HEK293 (cell line): Measurements from ENCODE around the gene FSD2.

Experiments used
- CTCF ChIA-PET: fragments of 350-600 bp; formaldehyde crosslinking; extraction: SDS; loops from one replicate; lab custom pipeline; 2021; ENCODE audit warnings: antibody characterized with exemption; lab: Yijun Ruan, JAX
- POLR2A ChIA-PET: fragments of 300-600 bp; formaldehyde crosslinking; extraction: SDS; loops from one replicate; lab custom pipeline; 2020; ENCODE audit warnings: antibody characterized with exemption, inconsistent platforms; lab: Yijun Ruan, JAX
- H3K27ac ChIP-seq: fragments of 200-500 bp; sonication (Bioruptor generic); 2 replicates; pipeline ENCODE4 v1.5.1; 2014; ENCODE audit warnings: low read depth, low read length, control low read depth, inconsistent platforms; ENCODE audit errors: extremely low read depth
- H3K36me3 ChIP-seq, 2 experiments: fragments of 200-500 bp in 1 of 2; sonication (Bioruptor generic) in 1 of 2; 1 replicate in 1 of 2; 2 replicates in 1 of 2; pipeline ENCODE4 v1.5.1; 2014 to 2017; ENCODE audit warnings: inconsistent platforms in 2 of 2, low read length in 2 of 2; ENCODE audit not compliant: control insufficient read depth in 2 of 2, insufficient read depth in 1 of 2
- H3K4me1 ChIP-seq: fragments of 200-500 bp; sonication (Bioruptor generic); 2 replicates; pipeline ENCODE4 v1.5.1; 2014; ENCODE audit warnings: mild to moderate bottlenecking, low read length, inconsistent platforms; ENCODE audit not compliant: control insufficient read depth, insufficient read depth
- H3K4me3 ChIP-seq: 2 replicates; pipeline ENCODE4 v1.5.1; 2011; ENCODE audit warnings: low read depth, mild to moderate bottlenecking, control low read depth, low read length, moderate library complexity
- H3K9me3 ChIP-seq: fragments of 200-500 bp; sonication (Bioruptor generic); 2 replicates; pipeline ENCODE4 v1.5.1; 2014; ENCODE audit warnings: low read depth, low read length, inconsistent platforms; ENCODE audit not compliant: control insufficient read depth, insufficient read depth
- GLI2 ChIP-seq: fragments of 450-650 bp; formaldehyde crosslinking; IDR thresholded peaks from 2 replicates; pipeline ENCODE4; 2017; ENCODE audit warnings: missing biosample characterization, missing genetic modification characterization, low read depth, borderline replicate concordance
- IKZF3 ChIP-seq: fragments of 450-650 bp; IDR thresholded peaks from 2 replicates; pipeline ENCODE4 v1.5.0; 2018; ENCODE audit warnings: missing biosample characterization, mild to moderate bottlenecking, missing genetic modification characterization, moderate library complexity
- OSR2 ChIP-seq: fragments of 450-650 bp; formaldehyde crosslinking; IDR thresholded peaks from 2 replicates; pipeline ENCODE4 v1.5.1; 2016; ENCODE audit warnings: missing biosample characterization, missing genetic modification characterization
- SCRT2 ChIP-seq: fragments of 450-650 bp; formaldehyde crosslinking; IDR thresholded peaks from 2 replicates; pipeline ENCODE4 v1.5.1; 2016; ENCODE audit warnings: missing biosample characterization, missing genetic modification characterization
- TRIM28 ChIP-seq: IDR thresholded peaks from 2 replicates; pipeline ENCODE4 v1.6.1; 2011; ENCODE audit warnings: low read length, control low read depth, borderline replicate concordance
- ZBTB7A ChIP-seq: fragments of 450-650 bp; formaldehyde crosslinking; IDR thresholded peaks from 2 replicates; pipeline ENCODE4 v1.5.1; 2016; ENCODE audit warnings: low read depth, missing biosample characterization, missing genetic modification characterization
- ZFHX2 ChIP-seq: fragments of 450-650 bp; formaldehyde crosslinking; conservative IDR thresholded peaks from 2 replicates; pipeline ENCODE4 v1.5.1; 2016; ENCODE audit warnings: missing biosample characterization, missing genetic modification characterization
- ZFP41 ChIP-seq: fragments of 450-650 bp; formaldehyde crosslinking; IDR thresholded peaks from 2 replicates; pipeline ENCODE4 v1.5.1; 2016; ENCODE audit warnings: missing biosample characterization, missing genetic modification characterization, borderline replicate concordance
- ZNF223 ChIP-seq: fragments of 450-650 bp; formaldehyde crosslinking; IDR thresholded peaks from 2 replicates; pipeline ENCODE4 v1.5.1; 2016; ENCODE audit warnings: missing biosample characterization, missing genetic modification characterization
- ZNF473 ChIP-seq: fragments of 450-650 bp; formaldehyde crosslinking; IDR thresholded peaks from 2 replicates; pipeline ENCODE4 v1.5.1; 2017; ENCODE audit warnings: missing biosample characterization, missing genetic modification characterization
- ZNF561 ChIP-seq: fragments of 450-650 bp; IDR thresholded peaks from 2 replicates; pipeline ENCODE4 v1.5.1; 2018; ENCODE audit warnings: missing biosample characterization, missing genetic modification characterization, borderline replicate concordance
- ZNF596 ChIP-seq: fragments of 450-650 bp; IDR thresholded peaks from 2 replicates; pipeline ENCODE4 v1.5.0; 2018; ENCODE audit warnings: missing biosample characterization, mild to moderate bottlenecking, missing genetic modification characterization, moderate library complexity
- ZNF600 ChIP-seq: fragments of 450-650 bp; formaldehyde crosslinking; IDR thresholded peaks from 2 replicates; pipeline ENCODE4 v1.5.1; 2016; ENCODE audit warnings: missing biosample characterization, missing genetic modification characterization
- ZNF624 ChIP-seq: fragments of 450-650 bp; formaldehyde crosslinking; IDR thresholded peaks from 2 replicates; pipeline ENCODE4 v1.5.1; 2017; ENCODE audit warnings: missing biosample characterization, missing genetic modification characterization
- ZNF629 ChIP-seq: fragments of 450-650 bp; formaldehyde crosslinking; IDR thresholded peaks from 2 replicates; pipeline ENCODE4 v1.5.1; 2017; ENCODE audit warnings: missing biosample characterization, missing genetic modification characterization
- ZNF76 ChIP-seq: fragments of 450-650 bp; formaldehyde crosslinking; IDR thresholded peaks from 2 replicates; pipeline ENCODE4; 2016; ENCODE audit warnings: low read depth, missing biosample characterization, missing genetic modification characterization, borderline replicate concordance
- ZNF830 ChIP-seq: fragments of 450-650 bp; IDR thresholded peaks from 2 replicates; pipeline ENCODE4 v1.5.0; 2018; ENCODE audit warnings: missing biosample characterization, missing genetic modification characterization, low read depth, mild to moderate bottlenecking, moderate library complexity
- ZSCAN30 ChIP-seq: fragments of 450-650 bp; IDR thresholded peaks from 2 replicates; pipeline ENCODE4 v1.5.1; 2018; ENCODE audit warnings: missing biosample characterization, mild to moderate bottlenecking, missing genetic modification characterization, moderate library complexity
- TF ChIP-seq, protein P1 (sequence below): fragments of 450-650 bp; formaldehyde crosslinking; IDR thresholded peaks from 2 replicates; pipeline ENCODE4 v1.5.1; 2016; ENCODE audit warnings: missing biosample characterization, missing genetic modification characterization
- TF ChIP-seq, protein P2 (sequence below): fragments of 450-650 bp; formaldehyde crosslinking; IDR thresholded peaks from 2 replicates; pipeline ENCODE4 v1.5.1; 2016; ENCODE audit warnings: missing biosample characterization, missing genetic modification characterization
- TF ChIP-seq, protein P3 (sequence below): fragments of 450-650 bp; formaldehyde crosslinking; IDR thresholded peaks from 2 replicates; pipeline ENCODE4 v1.5.1; 2016; ENCODE audit warnings: missing biosample characterization, missing genetic modification characterization
- TF ChIP-seq, protein P4 (sequence below): fragments of 450-650 bp; formaldehyde crosslinking; IDR thresholded peaks from 2 replicates; pipeline ENCODE4 v1.5.1; 2017; ENCODE audit warnings: missing biosample characterization, missing genetic modification characterization

The FSD2 gene

DNA sequence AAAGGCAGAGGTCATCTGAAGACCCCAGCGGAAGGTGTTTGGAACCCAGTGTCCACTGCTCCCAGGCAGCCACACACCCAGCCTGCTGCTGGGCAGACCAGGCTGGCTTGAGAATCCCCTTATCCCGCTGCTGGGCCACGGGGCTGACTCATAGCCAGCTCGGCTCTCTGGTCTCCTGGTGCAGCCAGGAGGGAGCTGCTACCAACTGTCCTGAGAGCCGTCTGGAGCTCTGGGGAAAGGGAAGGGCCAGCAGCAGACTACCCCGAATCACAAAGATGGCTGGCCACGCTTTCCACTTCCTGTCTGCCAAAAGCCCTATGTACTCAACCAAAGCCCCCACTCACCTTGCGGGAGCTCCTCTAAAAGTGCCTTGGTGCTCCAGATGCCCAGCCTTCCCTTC lies 41.8 kb upstream of the FSD2 start:
- ChIA-PET POLR2A (no interaction called here), CTCF (interaction anchor here (0.9 to 5.0 kb wide), 5 partner anchors 15 to 401 kb away, joined by 4 to 54 read pairs (median 4); partner anchors contain the start of gene RAMAC)
- no peaks in the 10 kb centered on the region for H3K4me1 ChIP-seq
- TF ChIP-seq ZNF561 (tag by site-specific recombination) (no peak), ZNF473 (no peak), ZNF624 (tag by site-specific recombination) (no peak), ZNF596 (tag by site-specific recombination) (no peak), OSR2 (tag by site-specific recombination) (no peak), ZBTB7A (tag by site-specific recombination) (no peak), GLI2 (tag by site-specific recombination) (no peak), ZNF830 (tag by site-specific recombination) (no peak), IKZF3 (tag by site-specific recombination) (no peak)
- TF ChIP-seq, protein P1, sequence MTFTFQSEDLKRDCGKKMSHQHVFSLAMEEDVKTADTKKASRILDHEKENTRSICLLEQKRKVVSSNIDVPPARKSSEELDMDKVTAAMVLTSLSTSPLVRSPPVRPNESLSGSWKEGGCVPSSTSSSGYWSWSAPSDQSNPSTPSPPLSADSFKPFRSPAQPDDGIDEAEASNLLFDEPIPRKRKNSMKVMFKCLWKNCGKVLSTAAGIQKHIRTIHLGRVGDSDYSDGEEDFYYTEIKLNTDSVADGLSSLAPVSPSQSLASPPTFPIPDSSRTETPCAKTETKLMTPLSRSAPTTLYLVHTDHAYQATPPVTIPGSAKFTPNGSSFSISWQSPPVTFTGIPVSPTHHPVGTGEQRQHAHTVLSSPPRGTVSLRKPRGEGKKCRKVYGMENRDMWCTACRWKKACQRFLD (tag by site-specific recombination) = no peak
- TF ChIP-seq, protein P2, sequence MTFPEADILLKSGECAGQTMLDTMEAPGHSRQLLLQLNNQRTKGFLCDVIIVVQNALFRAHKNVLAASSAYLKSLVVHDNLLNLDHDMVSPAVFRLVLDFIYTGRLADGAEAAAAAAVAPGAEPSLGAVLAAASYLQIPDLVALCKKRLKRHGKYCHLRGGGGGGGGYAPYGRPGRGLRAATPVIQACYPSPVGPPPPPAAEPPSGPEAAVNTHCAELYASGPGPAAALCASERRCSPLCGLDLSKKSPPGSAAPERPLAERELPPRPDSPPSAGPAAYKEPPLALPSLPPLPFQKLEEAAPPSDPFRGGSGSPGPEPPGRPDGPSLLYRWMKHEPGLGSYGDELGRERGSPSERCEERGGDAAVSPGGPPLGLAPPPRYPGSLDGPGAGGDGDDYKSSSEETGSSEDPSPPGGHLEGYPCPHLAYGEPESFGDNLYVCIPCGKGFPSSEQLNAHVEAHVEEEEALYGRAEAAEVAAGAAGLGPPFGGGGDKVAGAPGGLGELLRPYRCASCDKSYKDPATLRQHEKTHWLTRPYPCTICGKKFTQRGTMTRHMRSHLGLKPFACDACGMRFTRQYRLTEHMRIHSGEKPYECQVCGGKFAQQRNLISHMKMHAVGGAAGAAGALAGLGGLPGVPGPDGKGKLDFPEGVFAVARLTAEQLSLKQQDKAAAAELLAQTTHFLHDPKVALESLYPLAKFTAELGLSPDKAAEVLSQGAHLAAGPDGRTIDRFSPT = no peak
- peaks cover 5 to 57% of the 10 kb centered on the region in 2 experiments; a peak in 2 of 3 replicates for H3K36me3 ChIP-seq
- H3K27ac ChIP-seq = no peak overlapping the region
- H3K9me3 ChIP-seq = no peaks in the 10 kb centered on the region
- no peak overlapping the region for H3K4me3 ChIP-seq

DNA sequence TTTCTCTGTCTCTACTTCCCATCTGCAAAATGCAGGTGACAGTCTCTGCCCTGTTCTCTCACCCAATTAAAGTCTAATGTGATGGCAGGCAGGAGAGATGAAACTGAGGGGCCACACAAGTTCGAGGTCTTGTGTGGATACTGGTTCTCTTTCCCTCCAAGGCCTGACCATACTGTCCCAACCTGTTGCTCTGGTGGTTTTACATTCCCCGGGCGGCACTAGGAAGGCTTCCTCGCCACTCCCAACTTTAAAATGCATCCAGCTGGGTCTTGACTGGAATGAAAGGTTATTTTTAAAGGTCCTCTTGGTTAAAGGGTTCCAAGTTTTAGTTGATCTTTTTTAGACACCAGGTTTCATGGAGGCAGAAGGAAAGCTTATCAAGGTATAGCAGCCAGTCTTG lies 40.8 kb upstream of the FSD2 start:
- ChIA-PET POLR2A (no interaction called here), CTCF (interaction anchor here (1.5 kb wide), 1 partner anchor 14 kb away, joined by 4 read pairs; no protein-coding TSS in a partner anchor)
- H3K4me1 ChIP-seq = no peaks in the 10 kb centered on the region
- no peaks in the 10 kb centered on the region for H3K9me3 ChIP-seq
- H3K36me3 ChIP-seq = peaks cover 12 to 51% of the 10 kb centered on the region in 2 experiments; a peak in 2 of 3 replicates
- TF ChIP-seq SCRT2 (tag by site-specific recombination) (peak; percentile 68), TRIM28 (no peak)
- H3K27ac ChIP-seq = no peak overlapping the region
- no peak overlapping the region for H3K4me3 ChIP-seq

DNA sequence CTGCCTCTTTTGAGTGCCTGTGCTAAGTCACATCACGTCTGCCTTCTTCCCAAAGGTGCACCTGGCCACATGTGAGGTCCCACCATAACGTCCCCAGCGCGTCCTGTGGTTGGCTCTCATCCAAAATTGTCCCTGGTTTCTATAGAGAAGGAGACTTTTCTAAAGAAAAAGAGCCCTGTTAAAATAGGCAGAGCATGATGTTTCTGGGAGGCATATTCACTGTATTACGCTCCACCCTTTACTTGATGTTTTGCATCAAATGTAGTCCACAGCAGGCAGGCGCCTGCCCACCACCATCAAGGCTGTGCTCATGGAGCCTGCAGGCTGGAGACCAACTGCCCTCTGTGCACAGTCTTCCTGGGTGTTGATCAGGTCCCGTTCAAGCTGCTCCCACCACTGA lies 39.8 kb upstream of the FSD2 start:
- no peak for TF ChIP-seq ZNF76 (tag by site-specific recombination)
- 0 out of 2 replicates have a peak, but pooled peaks have one; percentile 22 for TF ChIP-seq ZNF600
- CTCF ChIA-PET = interaction anchor here (0.7 kb wide), 1 partner anchor 33 kb away, joined by 3 read pairs; no protein-coding TSS in a partner anchor
- Histone ChIP-seq H3K36me3 (peaks cover 7 to 43% of the 10 kb centered on the region in 2 experiments; a peak in 2 of 3 replicates), H3K27ac (no peak overlapping the region), H3K4me1 (no peaks in the 10 kb centered on the region), H3K9me3 (no peaks in the 10 kb centered on the region), H3K4me3 (no peak overlapping the region)
- POLR2A ChIA-PET = no interaction called here

DNA sequence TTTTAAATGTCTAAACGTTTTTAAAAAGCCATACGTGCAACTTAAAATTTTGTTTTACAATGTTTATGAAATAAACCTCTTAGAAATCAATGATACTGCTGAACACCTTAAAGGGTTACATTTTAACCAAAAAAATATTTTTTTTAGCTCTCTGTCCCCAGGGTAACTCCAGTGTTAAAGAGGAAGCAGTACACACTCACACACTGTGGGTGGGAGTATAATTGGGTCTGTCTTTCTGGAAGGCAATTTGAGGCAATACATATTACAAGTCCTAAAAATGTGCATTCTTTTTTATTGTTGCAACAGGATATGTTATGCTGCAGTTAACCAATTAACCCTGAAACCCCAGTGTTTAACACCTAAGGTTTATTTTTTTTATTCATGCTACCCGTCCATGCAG lies 37.7 kb upstream of the FSD2 start:
- Histone ChIP-seq H3K4me1 (no peaks in the 10 kb centered on the region), H3K4me3 (no peak overlapping the region), H3K9me3 (no peaks in the 10 kb centered on the region), H3K27ac (no peak overlapping the region), H3K36me3 (peaks cover 16 to 35% of the 10 kb centered on the region in 2 experiments; a peak in 2 of 3 replicates)
- POLR2A ChIA-PET = no interaction called here
- no peak for TF ChIP-seq ZNF629 (tag by site-specific recombination)
- no peak for TF ChIP-seq ZNF223 (tag by site-specific recombination)
- TF ChIP-seq, protein P3, sequence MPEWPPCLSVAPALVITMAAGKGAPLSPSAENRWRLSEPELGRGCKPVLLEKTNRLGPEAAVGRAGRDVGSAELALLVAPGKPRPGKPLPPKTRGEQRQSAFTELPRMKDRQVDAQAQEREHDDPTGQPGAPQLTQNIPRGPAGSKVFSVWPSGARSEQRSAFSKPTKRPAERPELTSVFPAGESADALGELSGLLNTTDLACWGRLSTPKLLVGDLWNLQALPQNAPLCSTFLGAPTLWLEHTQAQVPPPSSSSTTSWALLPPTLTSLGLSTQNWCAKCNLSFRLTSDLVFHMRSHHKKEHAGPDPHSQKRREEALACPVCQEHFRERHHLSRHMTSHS (tag by site-specific recombination) = no peak
- TF ChIP-seq ZFP41 (tag by site-specific recombination) = no peak
- TF ChIP-seq, protein P4, sequence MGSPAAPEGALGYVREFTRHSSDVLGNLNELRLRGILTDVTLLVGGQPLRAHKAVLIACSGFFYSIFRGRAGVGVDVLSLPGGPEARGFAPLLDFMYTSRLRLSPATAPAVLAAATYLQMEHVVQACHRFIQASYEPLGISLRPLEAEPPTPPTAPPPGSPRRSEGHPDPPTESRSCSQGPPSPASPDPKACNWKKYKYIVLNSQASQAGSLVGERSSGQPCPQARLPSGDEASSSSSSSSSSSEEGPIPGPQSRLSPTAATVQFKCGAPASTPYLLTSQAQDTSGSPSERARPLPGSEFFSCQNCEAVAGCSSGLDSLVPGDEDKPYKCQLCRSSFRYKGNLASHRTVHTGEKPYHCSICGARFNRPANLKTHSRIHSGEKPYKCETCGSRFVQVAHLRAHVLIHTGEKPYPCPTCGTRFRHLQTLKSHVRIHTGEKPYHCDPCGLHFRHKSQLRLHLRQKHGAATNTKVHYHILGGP (tag by site-specific recombination) = no peak
- TF ChIP-seq ZFHX2 (tag by site-specific recombination) = no peak
- no peak for TF ChIP-seq ZSCAN30
- CTCF ChIA-PET = no interaction called here
